Thyroid gland (tissue), 4 donors: Measurements from ENCODE around the gene PYDC1.

Experiments used
- CTCF ChIP-seq, 6 experiments: fragments of 200-600 bp in 3 of 6; fragments of 450-650 bp in 3 of 6; sonication (generic) in 3 of 6; IDR thresholded peaks; one replicate each; pipeline ENCODE4 v1.5.1; 2016 to 2019; ENCODE audit warnings: antibody characterized with exemption in 6 of 6, mild to moderate bottlenecking in 2 of 6, inconsistent platforms in 1 of 6, moderate library complexity in 1 of 6
- POLR2A ChIP-seq, 2 donors: fragments of 450-650 bp; IDR thresholded peaks; one replicate each; pipeline ENCODE4 v1.6.1; 2017; ENCODE audit warnings: antibody characterized with exemption in 2 of 2, mild to moderate bottlenecking in 2 of 2, moderate library complexity in 1 of 2

- TF ChIP-seq CTCF (IDR thresholded peaks at IDR 0.05) = no peak
- TF ChIP-seq POLR2A (IDR thresholded peaks at IDR 0.05) = no peak
Measured at GRCh38 chr16:31262084-31262483, 45.1 kb upstream of the PYDC1 start.
